Skin epidermis (tissue), 12 donors: Measurements from ENCODE around the gene KCNQ1.

ENCODE experiments used
- H3K27ac ChIP-seq, 21 experiments: fragments of 200-600 bp; sonication (generic) in 11 of 21; one replicate each; pipeline ENCODE4 v1.5.0; 2020; ENCODE audit warnings: mild to moderate bottlenecking in 3 of 21, inconsistent platforms in 2 of 21, moderate library complexity in 2 of 21
- H3K4me3 ChIP-seq, 7 experiments: fragments of 200-600 bp; sonication (generic) in 2 of 7; one replicate each; pipeline ENCODE4 v1.5.0; 2020; ENCODE audit warnings: inconsistent platforms in 2 of 7, mild to moderate bottlenecking in 2 of 7, moderate library complexity in 1 of 7

The KCNQ1 gene

GRCh38 chr11:2570841-2571597 is 126.2 kb downstream of the KCNQ1 start:
- no peak overlapping the region for H3K4me3 ChIP-seq
- H3K27ac ChIP-seq, result no peak overlapping the region

GRCh38 chr11:2571598-2572281 is 126.9 kb downstream of the KCNQ1 start:
- Histone ChIP-seq H3K4me3 (no peak overlapping the region), H3K27ac (no peak overlapping the region)

- Histone ChIP-seq H3K27ac (no peak overlapping the region), H3K4me3 (no peak overlapping the region)
Observed at GRCh38 chr11:2572491-2573239, 127.9 kb downstream of the KCNQ1 start.

- no peak overlapping the region for H3K4me3 ChIP-seq
- H3K27ac ChIP-seq, result no peak overlapping the region
Observed at GRCh38 chr11:2573240-2574042, 128.6 kb downstream of the KCNQ1 start.

DNA sequence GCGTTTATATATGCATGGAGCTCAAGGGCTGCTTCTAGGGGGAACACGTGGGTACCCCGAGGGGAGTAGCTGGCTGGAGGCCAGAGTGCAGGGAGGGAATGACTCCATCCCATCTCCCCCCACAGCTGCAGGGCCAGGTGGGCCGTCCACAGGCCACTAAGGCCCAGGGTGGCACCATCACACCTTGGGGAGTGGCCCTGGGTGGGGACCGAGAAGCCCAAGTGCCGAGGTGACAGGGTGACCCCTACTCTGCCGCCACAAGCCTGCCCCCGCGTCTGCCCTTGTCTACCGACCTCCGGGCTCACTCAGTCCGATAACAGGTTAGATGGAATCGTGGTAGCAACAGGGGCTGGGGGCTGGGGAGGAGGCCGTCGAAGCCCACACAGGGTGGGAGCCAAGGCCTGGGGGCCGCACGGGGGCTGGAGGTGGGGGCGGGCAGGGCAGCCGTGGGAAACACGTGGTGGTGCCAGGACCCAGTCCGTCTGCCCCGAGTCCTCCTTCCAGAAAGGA is 129.3 kb downstream of the KCNQ1 start:
- Histone ChIP-seq H3K27ac (no peak overlapping the region), H3K4me3 (no peak overlapping the region)

DNA sequence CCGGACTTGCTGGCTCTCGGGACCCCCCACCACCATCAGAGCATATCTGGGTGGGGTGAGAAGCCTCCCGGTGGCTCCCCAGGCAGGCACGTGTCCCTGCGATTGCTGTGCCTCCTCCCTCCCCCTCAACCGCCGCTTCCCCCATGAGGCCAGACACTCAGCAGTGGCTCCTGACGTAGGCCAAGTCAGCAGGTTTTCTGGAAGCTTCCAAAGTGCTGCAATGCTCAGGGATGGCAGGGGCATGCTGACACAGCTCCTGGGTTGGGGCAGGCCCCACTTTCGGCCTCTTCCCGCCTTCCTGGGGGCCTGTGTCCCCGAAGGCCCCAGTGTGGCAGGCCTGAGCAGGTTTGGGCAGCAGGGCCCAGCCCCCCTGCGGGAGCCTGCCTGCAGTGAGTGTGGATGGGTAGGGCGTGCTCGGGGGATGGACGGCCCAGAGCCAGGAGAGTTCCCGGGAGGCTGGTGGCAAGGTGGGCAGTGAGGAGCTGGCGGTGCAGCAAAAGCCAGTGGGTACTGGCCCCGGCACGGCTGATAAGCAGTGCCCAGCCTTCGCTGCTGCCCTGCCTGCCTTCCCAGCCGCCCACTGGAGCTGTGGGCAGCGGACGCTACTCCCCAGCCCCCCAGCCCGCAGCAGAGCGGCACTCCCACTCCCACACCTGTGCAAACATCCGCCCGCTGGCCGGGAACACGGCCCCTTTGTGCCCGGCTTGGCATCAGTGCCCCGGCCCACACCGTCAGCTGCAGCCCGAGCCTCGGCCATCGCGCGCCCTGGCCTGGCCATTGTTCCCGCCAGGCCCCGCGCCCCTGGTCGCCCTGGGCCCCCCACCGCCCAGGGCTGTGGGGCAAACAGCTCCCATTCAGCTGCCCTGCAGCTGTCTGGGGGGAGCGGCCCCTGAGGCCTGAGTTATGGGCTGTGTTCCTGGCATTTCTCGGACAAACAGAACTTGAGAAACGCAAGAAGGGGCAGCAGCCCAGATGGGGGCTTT is 130.0 kb downstream of the KCNQ1 start:
- Histone ChIP-seq H3K27ac (no peak overlapping the region), H3K4me3 (no peak overlapping the region)

- no peak overlapping the region for H3K4me3 ChIP-seq
- no peak overlapping the region for H3K27ac ChIP-seq
Observed at GRCh38 chr11:2575591-2576051, 130.8 kb downstream of the KCNQ1 start.

DNA sequence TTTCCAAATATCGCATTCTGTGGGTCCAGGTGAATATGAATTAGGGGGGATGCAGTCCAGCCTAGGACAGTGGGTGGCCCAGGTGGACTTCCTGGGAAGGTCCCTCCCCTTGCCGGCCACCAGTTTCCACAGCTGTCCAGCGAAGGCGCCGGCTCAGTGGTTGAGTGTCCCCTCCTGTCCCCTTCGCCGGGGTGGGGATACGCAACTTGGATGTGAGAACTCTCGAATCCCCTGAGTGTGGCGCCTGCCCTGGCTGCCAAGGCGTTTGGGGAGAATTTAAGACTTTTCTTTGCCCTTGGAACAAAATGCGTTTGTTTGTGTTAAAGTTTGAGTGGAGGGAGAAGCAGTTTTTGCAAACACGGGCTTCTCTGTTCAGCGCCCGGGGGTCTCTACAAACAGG is 131.3 kb downstream of the KCNQ1 start:
- H3K4me3 ChIP-seq, result no peak overlapping the region
- H3K27ac ChIP-seq, result no peak overlapping the region

- Histone ChIP-seq H3K27ac (no peak overlapping the region), H3K4me3 (no peak overlapping the region)
Observed at GRCh38 chr11:2576549-2576948, 131.7 kb downstream of the KCNQ1 start.

GRCh38 chr11:2577031-2577990 is 132.5 kb downstream of the KCNQ1 start:
- Histone ChIP-seq H3K27ac (no peak overlapping the region), H3K4me3 (no peak overlapping the region)

GRCh38 chr11:2577991-2578928 is 133.5 kb downstream of the KCNQ1 start:
- Histone ChIP-seq H3K4me3 (no peak overlapping the region), H3K27ac (no peak overlapping the region)

GRCh38 chr11:2578929-2579270 is 134.1 kb downstream of the KCNQ1 start:
- H3K4me3 ChIP-seq, result no peak overlapping the region
- H3K27ac ChIP-seq, result no peak overlapping the region

DNA sequence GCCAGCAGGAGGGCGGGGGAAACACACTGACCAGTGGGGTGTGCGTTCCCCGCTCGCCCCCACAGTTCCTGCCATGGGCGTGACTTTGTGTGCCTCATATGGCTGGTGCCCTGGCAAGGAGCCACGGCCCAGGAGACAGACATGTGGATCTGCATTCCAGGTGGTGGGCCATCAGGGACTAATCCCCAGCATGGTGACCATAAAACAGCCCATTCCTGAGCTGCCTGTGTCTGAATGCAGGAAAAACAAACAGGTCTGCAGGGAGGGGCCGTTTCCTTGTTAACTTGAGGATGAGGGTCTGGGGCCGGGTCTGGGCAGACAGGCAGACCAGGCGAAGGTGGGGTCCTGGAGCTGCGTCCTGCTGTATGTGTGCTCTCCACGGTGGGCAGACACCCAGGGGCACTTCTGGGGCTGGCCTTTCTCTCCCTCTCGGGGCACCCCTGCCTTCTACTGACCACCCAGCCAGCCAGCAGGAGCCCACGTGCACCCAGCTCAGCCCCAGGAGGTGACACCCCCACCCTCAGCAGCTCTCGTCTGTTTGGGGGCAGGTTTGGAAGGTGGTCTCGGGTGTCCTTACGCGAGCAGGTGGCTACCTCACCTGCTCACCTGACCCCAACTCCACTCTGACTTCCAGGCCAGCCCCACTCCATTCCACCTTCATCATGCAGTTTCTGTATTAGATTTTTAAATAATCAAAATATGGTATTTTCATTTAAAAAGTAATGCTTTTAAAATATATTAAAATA is 134.7 kb downstream of the KCNQ1 start:
- H3K27ac ChIP-seq, result no peak overlapping the region
- H3K4me3 ChIP-seq, result no peak overlapping the region

DNA sequence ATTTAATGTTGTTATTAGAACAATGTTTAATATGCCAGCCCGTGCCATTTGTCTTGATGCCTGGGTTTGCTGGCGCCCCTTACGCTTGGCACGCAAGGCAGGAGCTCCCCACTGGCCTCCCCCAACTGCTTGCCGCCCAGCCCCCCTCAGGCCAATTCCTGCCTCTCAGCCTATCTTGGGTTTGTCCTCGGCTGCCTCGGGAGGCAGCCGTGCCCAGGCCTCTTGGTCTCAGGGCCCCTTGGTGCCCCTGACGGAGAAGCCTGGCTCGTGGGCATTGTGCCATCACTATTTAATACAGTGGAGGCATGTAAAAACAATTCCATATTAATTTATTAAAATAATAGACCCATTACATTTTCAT is 135.2 kb downstream of the KCNQ1 start:
- H3K27ac ChIP-seq, result no peak overlapping the region
- no peak overlapping the region for H3K4me3 ChIP-seq

DNA sequence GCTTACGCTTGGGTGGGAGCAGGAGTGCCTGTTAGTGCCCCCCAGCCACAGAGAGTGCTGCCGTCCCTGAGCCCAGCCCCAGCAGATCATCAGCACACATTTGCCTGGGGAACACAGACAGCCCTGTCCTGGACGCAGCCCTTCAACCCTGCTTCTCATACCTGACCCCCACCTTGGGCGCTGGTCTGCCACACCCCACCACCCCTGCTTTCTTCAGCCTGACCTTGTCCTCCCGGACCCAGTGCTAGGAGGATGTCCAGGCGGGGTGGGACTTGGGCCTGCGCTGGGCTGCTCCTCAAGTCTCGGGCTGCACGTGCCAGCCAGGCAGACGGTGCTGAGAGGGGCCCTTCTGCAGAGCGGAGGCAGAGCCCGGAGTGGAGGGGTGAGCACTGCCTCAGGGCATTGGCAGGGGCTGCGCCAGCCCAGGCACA is 135.8 kb downstream of the KCNQ1 start:
- H3K4me3 ChIP-seq, result no peak overlapping the region
- H3K27ac ChIP-seq, result no peak overlapping the region
